Inflammatory macrophage treated with lipopolysaccharide for 1 hour (primary cell): ENCODE measurements around the gene GCLC.
"Not testable (repeated sequence)": the region's sequence is repeated elsewhere in the genome, so short reads cannot be mapped to it uniquely, and the experiment has no call there.

Experiments used
- DNase-seq, 2 donors: peaks; one replicate each; pipeline ENCODE4 v3.0.0-alpha.2; 2020 to 2022

GCLC gene

DNA sequence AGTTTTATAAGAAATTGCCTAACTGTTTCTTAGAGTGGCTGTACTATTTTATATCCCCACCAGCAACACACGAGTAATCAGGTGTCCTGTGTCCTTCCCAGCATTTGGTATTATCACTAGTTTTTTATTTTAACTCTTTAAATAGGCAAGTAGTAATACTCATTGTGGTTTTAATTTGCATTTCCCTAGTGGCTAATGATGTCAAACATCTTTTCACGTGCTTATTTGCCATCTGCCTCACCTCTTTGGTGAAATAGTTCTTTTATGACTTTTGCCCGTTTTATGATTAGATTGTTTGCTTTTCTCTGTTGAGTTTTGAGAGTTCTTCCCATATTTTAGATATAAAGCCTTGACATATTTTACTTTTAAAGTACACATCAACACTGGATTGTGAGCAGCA lies 57.8 kb downstream of the GCLC start:
- DNase-seq, result no peak

DNA sequence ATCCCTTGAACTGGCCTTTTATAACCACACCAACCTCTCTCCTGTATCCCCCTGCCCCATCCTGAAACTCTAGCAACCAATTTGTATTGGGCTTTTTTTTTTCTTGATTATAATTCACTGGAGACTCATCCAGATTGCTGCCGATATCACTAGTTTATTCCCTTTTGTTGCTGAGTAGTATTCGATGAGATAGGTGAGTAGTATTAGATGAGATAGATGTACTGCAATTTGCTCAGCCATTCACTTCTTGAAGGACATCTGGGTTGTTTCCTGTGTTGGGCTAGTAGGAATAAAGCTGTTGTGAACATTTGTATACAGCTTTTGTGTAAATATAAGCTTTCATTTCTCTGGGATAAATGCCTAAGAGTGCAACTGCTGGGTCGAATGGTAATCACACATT lies 58.2 kb downstream of the GCLC start:
- DNase-seq, result no peak

DNA sequence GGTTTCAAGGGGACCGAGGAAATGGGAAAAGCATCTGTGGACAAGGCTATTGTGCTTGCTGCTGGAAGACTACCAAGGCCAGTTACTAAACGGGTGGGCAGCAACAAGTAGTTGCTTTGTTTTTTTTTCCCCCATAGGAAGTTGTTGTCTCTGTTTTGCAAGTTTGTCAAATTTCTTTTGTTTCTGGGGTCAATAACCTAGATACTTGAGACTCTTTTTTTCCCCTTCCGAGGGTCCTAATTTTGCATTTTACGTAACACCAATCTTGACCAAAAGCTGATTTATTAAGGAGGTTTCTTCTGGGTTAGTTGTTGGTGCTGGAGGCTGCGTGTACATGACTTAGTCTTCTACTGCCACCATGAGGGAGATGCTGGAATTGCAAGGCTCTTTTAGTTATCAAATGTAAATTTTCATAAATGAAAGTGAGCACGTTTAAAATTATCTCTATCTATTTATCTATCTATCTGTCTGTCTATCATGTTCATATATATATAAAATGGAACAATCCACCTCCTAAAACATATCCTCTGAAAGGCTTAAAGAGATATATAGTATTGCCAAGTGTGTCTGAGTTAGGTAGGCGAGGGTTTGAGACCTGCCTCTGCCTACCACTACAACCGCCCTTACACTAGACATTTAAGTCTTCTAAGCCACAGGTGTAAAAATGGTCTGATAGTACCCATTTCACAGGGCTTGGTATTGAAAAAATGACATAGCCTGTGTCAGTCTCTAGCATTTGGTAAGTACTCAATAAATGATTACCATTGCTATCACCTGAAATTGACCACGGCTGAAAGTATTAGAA lies 60.2 kb downstream of the GCLC start:
- DNase-seq, result peak; percentile 56 to 98

DNA sequence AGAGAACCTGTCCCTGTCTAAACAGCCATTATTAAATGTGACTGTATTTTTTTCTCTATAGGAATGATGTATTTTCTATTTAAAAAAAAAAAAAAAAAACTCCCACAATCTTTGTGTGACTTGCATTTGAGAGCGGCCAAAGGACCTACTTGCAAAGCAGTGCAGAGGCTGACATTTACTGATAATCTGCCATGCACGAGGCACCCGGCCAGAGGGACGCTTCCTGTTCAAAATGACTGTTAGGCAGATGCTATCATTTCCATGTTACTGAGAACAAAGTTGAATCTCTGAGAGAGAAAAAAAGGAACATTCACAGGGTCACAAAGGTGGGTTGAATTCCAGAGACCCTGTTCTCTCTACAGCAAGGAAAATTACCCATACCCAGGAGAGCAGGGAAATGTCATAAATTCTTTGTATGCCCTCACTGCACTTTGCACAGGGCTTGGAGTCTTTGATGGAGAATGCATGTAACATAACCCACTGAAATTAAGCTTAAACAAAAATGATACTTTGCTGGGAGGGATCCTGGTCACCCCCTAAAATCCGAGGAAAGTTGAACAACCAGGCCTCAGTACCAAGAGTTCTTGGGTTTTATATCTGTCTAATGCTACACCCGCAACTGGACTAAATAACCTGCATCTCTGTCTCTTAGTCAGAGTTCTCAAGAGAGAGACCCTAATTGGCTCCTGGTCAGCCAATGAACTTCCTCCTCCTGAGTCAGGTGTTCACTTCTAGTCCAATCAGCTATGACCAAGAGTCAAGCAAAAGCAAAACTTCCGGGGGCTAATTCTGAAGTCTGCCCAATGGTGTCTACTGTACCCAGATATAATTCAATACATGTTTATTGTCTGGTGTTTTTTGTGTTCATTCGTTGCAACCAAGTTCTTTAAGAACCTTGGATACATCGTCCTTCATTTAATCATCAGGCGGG lies 61.2 kb downstream of the GCLC start:
- DNase-seq, result no peak

DNA sequence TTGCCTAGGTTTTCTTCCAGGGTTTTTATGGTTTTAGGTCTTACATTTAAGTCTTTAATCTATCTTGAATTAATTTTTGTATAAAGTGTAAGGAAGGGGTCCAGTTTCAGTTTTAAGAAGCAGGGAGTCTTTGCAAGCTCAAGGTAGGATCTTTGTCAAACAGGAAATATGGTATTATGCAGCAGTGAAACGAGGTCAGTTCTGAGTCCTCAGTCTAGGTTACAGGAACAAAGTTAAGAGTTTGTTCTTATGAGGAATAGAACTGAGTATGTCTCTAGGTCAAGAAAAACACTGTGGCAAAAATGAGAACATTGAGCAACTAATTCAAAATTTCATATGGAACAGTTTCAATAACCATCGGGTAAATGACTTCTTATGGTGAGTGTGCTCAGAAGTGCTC lies 63.6 kb downstream of the GCLC start:
- DNase-seq, result no peak

DNA sequence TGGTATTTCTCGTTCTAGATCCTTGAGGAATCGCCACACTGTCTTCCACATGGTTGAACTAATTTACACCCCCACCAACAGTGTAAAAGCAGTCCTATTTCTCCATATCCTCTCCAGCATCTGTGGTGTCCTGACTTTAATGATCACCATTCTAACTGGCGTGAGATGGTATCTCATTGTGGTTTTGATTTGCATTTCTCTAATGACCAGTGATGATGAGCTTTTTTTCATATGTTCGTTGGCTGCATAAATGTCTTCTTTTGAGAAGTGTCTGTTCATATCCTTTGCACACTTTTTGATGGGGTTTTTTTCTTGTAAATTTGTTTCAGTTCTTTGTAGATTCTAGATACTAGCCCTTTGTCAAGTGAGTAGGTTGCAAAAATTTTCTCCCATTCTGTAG lies 64.1 kb downstream of the GCLC start:
- not testable (repeated sequence) for DNase-seq

DNA sequence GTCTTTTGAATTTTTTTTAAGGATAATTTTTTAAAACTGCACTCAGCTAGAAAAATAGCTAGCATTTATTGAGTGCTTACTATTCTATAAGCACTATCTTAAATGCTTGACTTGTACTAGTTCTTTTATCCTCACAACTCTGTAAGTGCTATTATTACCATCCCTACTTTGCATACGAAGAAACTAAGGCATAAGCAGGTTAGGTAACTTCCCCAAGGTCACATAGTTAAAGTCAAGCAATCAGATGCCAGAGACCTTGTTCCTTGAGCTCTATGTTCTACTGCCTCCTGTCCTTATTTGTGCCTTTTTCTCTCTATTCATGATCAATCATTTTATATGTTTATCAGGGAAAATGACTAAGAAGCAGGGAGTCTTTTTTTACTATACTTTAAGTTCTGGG lies 65.0 kb downstream of the GCLC start:
- DNase-seq, result no peak

DNA sequence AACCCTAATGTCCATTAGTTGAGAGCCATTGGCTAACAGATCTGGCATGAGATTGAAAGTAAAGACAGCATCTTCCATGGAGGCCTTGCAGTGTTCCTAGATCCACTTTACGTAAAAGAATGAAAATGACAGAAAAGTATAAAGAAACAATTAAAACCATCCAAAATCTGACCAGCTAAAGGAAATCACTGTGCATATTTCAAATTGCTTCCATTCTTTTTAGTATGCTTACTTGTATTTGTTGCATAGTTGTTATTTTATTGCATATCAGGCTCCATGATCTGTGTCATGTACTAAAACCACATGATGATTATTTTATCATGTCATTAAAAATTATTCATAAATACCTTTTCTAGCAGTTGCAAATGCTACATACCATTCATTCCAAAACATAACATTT lies 67.9 kb downstream of the GCLC start:
- DNase-seq, result no peak

DNA sequence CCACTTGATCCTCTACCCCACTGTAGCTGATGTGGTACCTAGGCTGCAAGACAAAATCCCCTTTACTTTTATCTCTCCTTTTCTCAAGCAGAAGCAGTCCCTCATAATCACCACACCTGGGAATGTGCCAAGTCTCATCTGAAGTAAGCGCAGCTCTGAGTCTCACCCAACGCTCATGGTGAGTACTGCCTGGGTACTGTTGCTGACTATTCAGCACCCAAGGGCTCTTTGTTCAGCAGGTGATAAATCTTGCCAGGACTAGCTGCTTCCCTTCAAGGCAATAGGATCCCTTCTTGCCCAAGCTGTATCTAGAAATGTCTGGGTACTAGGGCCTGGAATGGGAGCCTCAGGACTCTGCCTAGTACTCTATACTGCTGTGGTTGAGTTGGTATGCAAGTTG lies 70.9 kb downstream of the GCLC start:
- DNase-seq, result no peak

DNA sequence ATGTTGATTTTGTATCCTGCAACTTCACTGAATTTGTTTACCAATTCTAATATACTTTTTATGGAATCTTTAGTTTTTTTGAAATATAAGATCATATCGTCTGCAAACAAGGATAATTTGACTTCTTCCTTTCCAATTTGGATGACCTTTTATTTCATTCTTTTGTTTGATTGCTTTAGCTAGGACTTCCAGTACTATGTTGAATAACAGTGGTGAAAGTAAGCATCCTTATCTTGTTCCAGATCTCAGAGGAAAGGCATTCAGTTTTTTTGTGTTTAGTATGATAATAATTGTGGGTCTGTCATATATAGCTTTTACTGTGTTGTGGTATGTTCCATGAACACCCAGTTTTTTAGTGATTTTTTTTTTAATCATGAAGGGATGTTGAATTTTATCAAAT lies 75.7 kb downstream of the GCLC start:
- DNase-seq, result no peak

DNA sequence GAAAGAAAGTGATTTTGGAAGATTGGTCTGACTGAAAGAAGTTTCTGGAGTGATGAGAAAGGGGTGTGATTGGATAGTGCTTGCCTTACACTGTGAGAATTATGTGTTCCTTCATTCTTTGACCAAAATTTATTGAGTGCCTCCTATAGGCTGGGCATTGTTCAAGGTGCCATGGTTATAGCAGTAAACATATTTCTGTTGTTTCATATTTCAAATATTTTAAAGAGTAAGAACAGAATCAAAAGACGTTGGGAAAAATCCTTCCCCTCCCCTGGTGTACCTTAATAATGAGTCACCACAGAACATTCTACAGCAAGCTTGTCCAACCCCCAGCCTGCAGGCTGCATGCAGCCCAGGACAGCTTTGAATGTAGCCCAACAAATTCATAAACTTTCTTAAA lies 78.6 kb downstream of the GCLC start:
- no peak for DNase-seq

DNA sequence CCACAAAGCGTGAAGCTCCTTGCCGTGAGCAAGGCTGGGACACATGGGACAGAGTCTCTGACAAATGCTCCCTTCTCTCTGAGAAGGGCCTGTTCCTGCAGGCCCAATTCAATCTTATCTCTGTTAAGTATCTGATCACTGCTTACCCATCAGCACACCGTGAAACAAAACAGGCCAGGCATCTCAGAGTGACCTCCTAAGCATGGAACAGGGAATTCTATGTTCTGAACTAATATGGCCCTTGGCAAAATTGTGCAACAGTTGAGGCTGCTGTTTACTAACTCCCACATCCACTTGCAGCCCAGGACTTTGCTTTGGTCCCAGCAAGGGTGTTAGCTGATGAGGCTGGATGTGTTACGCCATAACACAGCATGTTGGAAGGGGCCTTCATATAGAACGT lies 79.2 kb downstream of the GCLC start:
- DNase-seq, result peak in 1 of 2 donors; percentile 30

DNA sequence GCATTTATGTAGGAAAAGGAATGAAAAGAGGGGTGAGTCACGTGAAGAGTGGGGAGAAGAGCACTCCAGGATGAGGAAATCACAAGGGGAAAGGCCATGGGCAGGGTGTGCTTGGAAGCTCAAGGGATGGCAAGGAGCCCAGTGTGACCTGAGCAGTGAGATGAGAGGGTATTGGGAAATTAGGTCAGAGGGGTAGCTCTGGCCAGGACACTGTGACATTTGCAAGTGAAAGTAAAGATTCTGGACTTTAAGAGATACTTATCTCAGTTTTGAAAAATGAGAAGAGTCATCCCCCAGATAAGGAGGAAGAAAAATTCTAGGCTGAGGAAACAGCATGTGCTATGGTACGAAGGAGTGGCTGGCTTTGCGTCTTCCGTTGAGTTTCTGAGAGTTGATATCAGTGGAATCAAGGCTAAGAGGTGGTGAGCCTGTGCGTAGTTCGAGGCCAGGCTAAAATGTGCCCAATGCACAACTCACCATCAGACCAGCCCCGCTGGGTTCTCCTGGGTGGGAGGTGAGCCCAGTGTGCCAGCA lies 79.9 kb downstream of the GCLC start:
- DNase-seq, result peak; percentile 77 to 93

DNA sequence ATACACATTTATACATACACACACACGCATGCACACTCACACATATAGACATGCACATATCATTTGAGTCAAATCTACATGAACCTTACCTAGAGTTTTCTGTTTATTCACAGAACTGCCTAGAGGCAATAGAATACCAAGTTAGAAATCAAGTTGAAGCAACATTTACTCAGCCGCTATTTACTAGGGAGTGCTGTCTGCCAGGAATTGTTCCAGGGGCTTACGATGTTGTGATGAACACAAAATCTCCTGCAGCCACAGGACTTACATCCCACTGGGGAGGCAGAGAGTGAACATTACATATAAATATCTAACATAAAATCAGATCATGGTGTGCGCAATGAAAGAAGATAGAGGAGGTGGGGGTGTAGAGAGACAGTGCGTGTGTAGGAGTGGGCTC lies 80.4 kb downstream of the GCLC start:
- DNase-seq, result no peak

DNA sequence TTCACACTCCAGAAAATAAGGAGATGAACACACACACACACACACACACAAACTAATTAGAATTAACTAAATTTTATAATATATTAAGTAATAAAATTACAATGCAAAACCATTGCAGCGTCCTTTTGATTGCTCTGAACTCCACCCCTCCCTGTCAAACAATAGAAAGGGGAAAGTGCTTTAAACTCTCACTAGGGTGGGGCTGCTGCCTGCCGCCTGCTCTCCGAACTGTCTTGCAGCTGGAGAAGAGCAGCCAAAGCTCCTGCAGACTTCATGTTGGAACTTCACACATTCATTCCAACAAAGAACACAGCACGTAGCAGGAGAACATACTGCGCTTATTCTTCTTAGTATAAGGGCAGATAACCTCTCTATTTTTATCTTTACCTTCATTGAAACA lies 83.2 kb downstream of the GCLC start:
- DNase-seq, result peak; percentile 51 to 70

DNA sequence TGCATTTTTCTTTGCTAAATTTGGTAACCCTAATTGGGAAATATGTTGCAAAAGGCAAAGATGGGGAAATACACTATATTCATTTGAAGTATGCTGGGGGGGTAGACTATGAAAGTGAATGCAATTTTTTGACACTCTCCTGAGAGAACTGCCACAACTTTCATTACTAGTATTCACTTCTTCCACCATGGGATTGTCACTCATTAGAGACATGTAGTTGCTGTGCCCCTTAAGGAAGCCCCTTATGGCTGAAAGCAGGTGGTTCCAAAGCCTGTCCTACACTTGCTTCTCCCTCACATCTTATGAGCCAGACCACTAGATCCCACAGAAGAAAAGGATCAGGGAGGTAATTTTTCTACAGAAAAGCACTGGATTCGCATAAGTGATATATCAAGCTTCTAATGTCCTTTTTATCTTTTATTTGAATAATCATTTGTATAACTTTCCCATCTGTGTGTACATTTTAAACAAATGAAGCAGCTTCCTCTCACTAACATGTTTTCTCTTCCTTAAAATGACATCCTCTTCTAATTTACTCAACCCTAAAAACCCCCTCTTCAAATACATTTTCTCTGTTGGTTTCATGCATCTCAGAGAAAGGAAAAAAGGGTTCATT lies 83.8 kb downstream of the GCLC start:
- peak; percentile 82 to 96 for DNase-seq

DNA sequence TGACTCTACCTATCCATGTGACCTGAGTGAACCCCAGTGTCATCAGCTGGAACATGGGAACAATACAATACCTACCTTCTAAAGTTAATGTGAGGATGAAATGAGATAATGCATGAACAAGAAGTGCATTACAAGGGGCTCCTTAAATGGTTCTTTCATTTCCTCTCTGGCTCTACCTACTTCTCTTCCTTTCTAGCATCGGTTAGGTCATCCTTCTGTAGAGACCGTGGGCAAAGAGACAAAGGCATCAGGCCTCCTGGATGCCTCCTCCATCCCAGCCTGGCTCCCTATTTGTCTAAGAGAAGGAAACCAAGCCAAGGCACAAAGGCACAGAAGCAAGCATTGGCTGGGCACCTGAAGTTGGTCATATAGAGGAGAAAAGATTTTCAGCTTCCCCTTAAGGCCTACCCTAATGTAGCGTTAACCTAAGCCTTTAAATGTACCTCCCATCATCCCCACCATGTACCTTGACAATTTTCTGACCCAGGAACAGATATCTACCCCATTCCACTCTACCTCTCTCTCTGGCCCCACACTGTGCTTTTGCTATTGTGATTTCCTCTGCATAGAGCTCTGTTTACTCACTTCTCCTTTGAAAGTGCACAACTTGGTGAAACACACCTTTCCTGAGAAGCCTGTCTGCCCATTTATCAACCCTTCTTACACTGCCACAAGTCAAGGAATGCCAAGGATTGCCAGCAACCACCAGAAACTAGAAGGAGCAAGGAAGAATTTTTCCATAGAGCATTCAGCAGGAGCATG lies 86.6 kb downstream of the GCLC start:
- DNase-seq, result peak in 1 of 2 donors; percentile 14

DNA sequence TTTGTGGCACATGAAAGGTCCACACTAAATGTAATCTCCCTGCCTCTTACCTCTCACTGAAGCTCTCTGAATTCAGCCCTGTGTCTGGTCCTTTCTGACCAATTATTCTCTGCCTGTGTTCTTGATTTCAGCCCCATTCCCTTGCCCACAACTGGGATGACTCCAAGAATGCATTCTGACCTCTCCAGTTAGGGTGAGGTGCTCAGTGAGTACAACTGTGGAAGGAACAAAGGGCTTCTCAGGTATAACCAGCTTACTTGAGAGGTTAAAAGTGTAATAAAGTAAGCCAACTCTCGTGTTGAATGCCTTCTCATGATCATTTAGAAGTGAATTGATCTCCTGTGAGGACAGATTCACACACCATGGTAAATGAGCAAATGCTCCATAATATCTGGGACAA lies 88.1 kb downstream of the GCLC start:
- no peak for DNase-seq

DNA sequence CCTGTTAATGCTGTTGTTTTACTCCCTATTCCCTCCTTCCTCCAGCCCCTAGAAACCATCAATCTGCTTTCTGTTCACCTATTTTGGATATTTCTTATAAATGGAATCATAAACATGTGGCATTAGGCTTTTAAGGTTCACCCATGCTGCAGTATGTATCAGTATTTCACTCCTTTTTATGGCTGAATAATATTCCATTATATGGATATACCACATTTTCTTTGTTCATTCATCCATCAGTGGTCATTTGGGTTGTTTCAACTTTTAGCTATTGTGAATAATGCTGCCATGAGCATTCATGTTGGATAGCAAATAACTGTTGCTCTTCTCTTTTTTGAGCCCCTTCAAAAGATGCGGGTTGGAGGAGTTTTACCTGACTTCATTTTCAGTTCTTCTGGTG lies 89.2 kb downstream of the GCLC start:
- no peak for DNase-seq

DNA sequence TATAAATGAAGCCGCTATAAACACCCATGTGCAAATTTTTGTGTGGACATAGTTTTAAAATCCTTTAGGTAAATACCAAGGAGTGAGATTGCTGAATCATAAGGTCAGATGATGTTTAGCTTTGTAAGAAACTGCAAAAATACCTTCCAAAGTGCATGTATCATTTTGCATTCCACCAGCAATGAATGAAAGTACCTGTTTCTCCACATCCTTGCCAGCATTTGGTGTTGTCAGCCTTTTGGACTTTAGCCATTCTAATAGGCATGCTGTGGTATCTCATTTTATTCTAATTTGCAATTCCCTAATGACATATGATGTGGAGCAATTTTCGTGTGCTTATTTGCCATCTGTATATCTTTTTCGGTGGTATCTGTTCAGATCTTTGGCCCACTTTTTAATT lies 93.7 kb downstream of the GCLC start:
- no peak for DNase-seq

DNA sequence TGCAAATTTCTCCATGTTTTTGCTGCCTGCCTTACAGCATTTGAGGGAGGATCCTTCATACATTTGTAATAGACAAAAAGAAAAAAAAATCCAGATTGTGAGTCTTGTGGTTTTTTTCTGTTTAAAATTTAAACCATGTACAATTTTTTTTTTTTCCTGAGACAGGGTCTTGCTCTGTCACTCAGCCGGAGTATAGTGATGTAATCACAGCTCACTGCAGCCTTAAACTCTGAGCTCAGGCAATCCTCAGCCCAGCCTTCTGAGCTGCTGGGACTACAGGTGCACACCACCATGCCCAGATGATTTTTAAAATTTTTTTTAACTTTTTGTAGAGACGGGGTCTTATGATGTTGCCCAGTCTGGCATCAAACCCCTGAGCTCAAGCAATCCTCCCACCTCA lies 97.0 kb downstream of the GCLC start:
- DNase-seq, result no peak
